ENCODE data around the gene ANKS1B.

DNA sequence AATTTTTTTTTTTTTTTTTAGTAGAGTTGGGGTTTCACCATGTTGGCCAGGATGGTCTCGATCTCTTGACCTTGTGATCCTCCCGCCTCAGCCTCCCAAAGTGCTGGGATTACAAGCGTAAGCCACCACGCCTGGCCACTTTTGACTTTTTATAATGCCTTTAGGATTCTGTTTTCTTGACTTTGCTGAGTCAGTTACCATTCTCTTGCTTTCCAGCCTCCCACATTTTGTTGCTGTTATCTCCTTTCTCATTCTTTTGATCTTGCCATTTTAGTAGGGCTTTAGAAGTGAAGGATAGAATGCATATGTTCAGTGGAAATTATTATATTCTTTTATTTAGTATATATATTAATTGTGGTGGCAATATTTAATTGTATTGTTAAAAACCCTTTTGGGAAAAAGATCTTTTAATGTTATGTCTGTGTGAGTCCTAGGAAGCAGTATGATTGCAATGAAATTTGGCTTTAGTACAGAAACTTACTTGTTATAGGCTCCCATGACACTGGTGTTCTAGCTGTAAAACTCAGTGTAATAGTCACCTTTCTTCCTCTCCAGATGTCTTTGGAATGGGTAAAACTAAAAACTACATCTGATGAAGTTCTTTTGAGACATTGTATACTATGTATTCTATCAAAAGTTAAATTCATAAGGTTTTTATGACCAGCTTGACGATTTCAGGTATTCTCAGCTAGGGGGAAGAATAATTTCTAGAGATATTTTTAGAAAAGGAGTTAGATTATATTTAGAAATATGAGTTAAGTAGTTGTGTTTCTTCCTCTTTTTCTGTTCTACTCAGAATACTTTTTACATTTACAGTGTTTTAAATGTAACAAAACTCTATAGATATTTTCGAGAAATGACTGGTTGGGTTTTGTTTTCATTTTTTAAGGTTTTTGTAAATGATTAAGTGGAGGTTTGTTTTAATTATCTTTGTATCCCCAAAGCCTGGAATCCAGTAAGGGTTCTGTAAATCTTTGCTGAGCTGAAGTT lies 1264.9 kb downstream of the ANKS1B start:
- TF ChIP-seq, protein P1, sequence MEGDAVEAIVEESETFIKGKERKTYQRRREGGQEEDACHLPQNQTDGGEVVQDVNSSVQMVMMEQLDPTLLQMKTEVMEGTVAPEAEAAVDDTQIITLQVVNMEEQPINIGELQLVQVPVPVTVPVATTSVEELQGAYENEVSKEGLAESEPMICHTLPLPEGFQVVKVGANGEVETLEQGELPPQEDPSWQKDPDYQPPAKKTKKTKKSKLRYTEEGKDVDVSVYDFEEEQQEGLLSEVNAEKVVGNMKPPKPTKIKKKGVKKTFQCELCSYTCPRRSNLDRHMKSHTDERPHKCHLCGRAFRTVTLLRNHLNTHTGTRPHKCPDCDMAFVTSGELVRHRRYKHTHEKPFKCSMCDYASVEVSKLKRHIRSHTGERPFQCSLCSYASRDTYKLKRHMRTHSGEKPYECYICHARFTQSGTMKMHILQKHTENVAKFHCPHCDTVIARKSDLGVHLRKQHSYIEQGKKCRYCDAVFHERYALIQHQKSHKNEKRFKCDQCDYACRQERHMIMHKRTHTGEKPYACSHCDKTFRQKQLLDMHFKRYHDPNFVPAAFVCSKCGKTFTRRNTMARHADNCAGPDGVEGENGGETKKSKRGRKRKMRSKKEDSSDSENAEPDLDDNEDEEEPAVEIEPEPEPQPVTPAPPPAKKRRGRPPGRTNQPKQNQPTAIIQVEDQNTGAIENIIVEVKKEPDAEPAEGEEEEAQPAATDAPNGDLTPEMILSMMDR (IDR thresholded peaks at IDR 0.05): no peak
- no peak for TF ChIP-seq POLR2A (IDR thresholded peaks at IDR 0.05)
